HepG2 (cell line): ENCODE data around the gene MBTPS2. TPM values are rescaled to one million over a fixed set of nuclear protein-coding genes. Genes with fewer than 3 reads are reported as not detected.

Experiments used
- AGO2 ChIP-seq: fragments of 200-400 bp; formaldehyde crosslinking; optimal IDR thresholded peaks from 2 replicates; pipeline ENCODE3; 2017; ENCODE audit warnings: mild to moderate bottlenecking, low read depth, low read length, moderate library complexity
- CBX2 ChIP-seq, 2 experiments: fragments of 200-600 bp in 1 of 2; sonication (generic); formaldehyde crosslinking in 1 of 2; IDR thresholded peaks; 2 replicates each; pipeline versions ENCODE4 v1.7.0 to v1.8.1; 2018 to 2022; ENCODE audit warnings: low read depth in 2 of 2, low read length in 1 of 2, mild to moderate bottlenecking in 1 of 2, missing genetic modification reagents in 1 of 2
- KDM5A ChIP-seq: fragments of 200-600 bp; sonication (generic); IDR thresholded peaks from 2 replicates; pipeline ENCODE4 v1.7.0; 2018; ENCODE audit warnings: antibody characterized with exemption, mild to moderate bottlenecking, low read length, borderline replicate concordance
- KDM5B ChIP-seq: sonication (generic); formaldehyde crosslinking; IDR thresholded peaks from 2 replicates; pipeline ENCODE4 v1.4.0; 2020; ENCODE audit warnings: missing genetic modification reagents, mild to moderate bottlenecking, borderline replicate concordance
- REXO4 ChIP-seq: sonication (generic); formaldehyde crosslinking; IDR thresholded peaks from 2 replicates; pipeline ENCODE4 v1.8.0; 2022; ENCODE audit warnings: missing genetic modification reagents, mild to moderate bottlenecking, borderline replicate concordance
- SUZ12 ChIP-seq: fragments of 150-350 bp; IDR thresholded peaks from 2 replicates; pipeline ENCODE4 v1.6.1; 2014; ENCODE audit warnings: low read depth, low read length
- TBX3 ChIP-seq: fragments of 450-650 bp; IDR thresholded peaks from 2 replicates; pipeline ENCODE4 v1.6.1; 2017; ENCODE audit warnings: antibody characterized with exemption, mild to moderate bottlenecking, inconsistent platforms, borderline replicate concordance
- TOPORS ChIP-seq: sonication (generic); formaldehyde crosslinking; IDR thresholded peaks from 2 replicates; pipeline ENCODE4 v1.8.0; 2023; ENCODE audit warnings: mild to moderate bottlenecking, missing genetic modification reagents
- ZBTB38 ChIP-seq: sonication (generic); formaldehyde crosslinking; IDR thresholded peaks from 2 replicates; pipeline ENCODE4 v1.5.1; 2020; ENCODE audit warnings: mild to moderate bottlenecking, missing genetic modification reagents
- ZBTB7A ChIP-seq: sonication (generic); formaldehyde crosslinking; IDR thresholded peaks from 2 replicates; pipeline ENCODE4 v1.8.0; 2022; ENCODE audit warnings: mild to moderate bottlenecking, missing genetic modification reagents
- ZFAT ChIP-seq: sonication (generic); formaldehyde crosslinking; conservative IDR thresholded peaks from 2 replicates; pipeline ENCODE4 v1.8.1; 2023; ENCODE audit warnings: missing genetic modification reagents, inconsistent platforms
- ZNF205 ChIP-seq: IDR thresholded peaks from 2 replicates; pipeline ENCODE4 v1.6.1; 2018; ENCODE audit warnings: missing biosample characterization, missing genetic modification reagents
- ZNF24 ChIP-seq: fragments of 450-650 bp; IDR thresholded peaks from 2 replicates; pipeline ENCODE4 v1.6.1; 2017; ENCODE audit warnings: antibody characterized with exemption, mild to moderate bottlenecking
- ZNF256 ChIP-seq: sonication (generic); formaldehyde crosslinking; conservative IDR thresholded peaks from 2 replicates; pipeline ENCODE4 v1.4.0; 2020; ENCODE audit warnings: missing genetic modification reagents
- ZNF784 ChIP-seq: sonication (generic); formaldehyde crosslinking; IDR thresholded peaks from 2 replicates; pipeline ENCODE4 v1.5.1; 2020; ENCODE audit warnings: missing genetic modification reagents, mild to moderate bottlenecking, borderline replicate concordance
- ZSCAN20 ChIP-seq: sonication (generic); formaldehyde crosslinking; IDR thresholded peaks from 2 replicates; pipeline ENCODE4 v1.4.0; 2020; ENCODE audit warnings: missing genetic modification reagents, mild to moderate bottlenecking, borderline replicate concordance
- ZSCAN29 ChIP-seq: sonication (generic); formaldehyde crosslinking; conservative IDR thresholded peaks from 2 replicates; pipeline ENCODE4 v1.4.0; 2020; ENCODE audit warnings: mild to moderate bottlenecking, missing genetic modification reagents
- polyA plus RNA-seq, 8 experiments: library from polyadenylated mRNA; depleted of rRNA in 3 of 8; stranded (reverse) in 7 of 8; unstranded in 1 of 8; fragments of >200 nt; fragmentation: Illumina TruSeq in 4 of 8; extraction: Trizol in 4 of 8; gene quantifications; 2 replicates each; pipeline versions ENCODE4 v1.2.1 to v1.2.3, GENCODE V29; 2011 to 2016; ENCODE audit warnings: low read depth in 4 of 8, missing spikeins in 1 of 8, mixed read lengths in 1 of 8; ENCODE audit not compliant: insufficient read depth in 1 of 8
- total RNA-seq, 5 experiments: library from RNA; depleted of rRNA; stranded (reverse); fragments of >200 nt; fragmentation: Illumina TruSeq; extraction: Trizol; gene quantifications; 2 replicates each; pipeline ENCODE4 v1.2.3, GENCODE V29; 2016; ENCODE audit warnings: low read depth in 1 of 5
- TF ChIP-seq, protein P1 (sequence below): sonication (generic); formaldehyde crosslinking; IDR thresholded peaks from 2 replicates; pipeline ENCODE4 v1.4.0; 2020; ENCODE audit warnings: missing genetic modification reagents, borderline replicate concordance
- TF ChIP-seq, protein P2 (sequence below): sonication (generic); formaldehyde crosslinking; IDR thresholded peaks from 2 replicates; pipeline ENCODE4 v1.4.0; 2020; ENCODE audit warnings: mild to moderate bottlenecking, missing genetic modification reagents
- TF ChIP-seq, protein P3 (sequence below), 2 experiments: sonication (generic) in 1 of 2; formaldehyde crosslinking in 1 of 2; IDR thresholded peaks; 2 replicates each; pipeline versions ENCODE4 v1.4.0 to v1.6.1; 2016 to 2020; ENCODE audit warnings: borderline replicate concordance in 1 of 2, low read depth in 1 of 2, mild to moderate bottlenecking in 1 of 2, missing genetic modification reagents in 1 of 2

Gene MBTPS2
- total and polyA plus RNA-seq, 2 of the 13 experiments (the other 11 are each of a cell fraction or from before 2014, with no cell fraction given), result 5.7 to 14.4 TPM

- TF ChIP-seq, protein P1, sequence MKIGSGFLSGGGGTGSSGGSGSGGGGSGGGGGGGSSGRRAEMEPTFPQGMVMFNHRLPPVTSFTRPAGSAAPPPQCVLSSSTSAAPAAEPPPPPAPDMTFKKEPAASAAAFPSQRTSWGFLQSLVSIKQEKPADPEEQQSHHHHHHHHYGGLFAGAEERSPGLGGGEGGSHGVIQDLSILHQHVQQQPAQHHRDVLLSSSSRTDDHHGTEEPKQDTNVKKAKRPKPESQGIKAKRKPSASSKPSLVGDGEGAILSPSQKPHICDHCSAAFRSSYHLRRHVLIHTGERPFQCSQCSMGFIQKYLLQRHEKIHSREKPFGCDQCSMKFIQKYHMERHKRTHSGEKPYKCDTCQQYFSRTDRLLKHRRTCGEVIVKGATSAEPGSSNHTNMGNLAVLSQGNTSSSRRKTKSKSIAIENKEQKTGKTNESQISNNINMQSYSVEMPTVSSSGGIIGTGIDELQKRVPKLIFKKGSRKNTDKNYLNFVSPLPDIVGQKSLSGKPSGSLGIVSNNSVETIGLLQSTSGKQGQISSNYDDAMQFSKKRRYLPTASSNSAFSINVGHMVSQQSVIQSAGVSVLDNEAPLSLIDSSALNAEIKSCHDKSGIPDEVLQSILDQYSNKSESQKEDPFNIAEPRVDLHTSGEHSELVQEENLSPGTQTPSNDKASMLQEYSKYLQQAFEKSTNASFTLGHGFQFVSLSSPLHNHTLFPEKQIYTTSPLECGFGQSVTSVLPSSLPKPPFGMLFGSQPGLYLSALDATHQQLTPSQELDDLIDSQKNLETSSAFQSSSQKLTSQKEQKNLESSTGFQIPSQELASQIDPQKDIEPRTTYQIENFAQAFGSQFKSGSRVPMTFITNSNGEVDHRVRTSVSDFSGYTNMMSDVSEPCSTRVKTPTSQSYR, result no peak
- TF ChIP-seq SUZ12 (no peak), CBX2 (IDR thresholded peaks at IDR 0.05; ENCODE audit: low read depth, low read length) (no peak), CBX2 (CRISPR knock-in tag; IDR thresholded peaks at IDR 0.05; ENCODE audit: low read depth) (no peak), ZNF256 (CRISPR knock-in tag) (no peak), TOPORS (CRISPR knock-in tag) (peak; percentile 70; the same call in 1 of the 2 replicates), AGO2 (peak; percentile 71), ZBTB38 (CRISPR knock-in tag) (peak; percentile 44), ZNF784 (CRISPR knock-in tag) (no peak), KDM5A (peak; percentile 89; the same call in 1 of the 2 replicates), ZNF205 (CRISPR knock-in tag) (peak; percentile 69; the same call in 1 of the 2 replicates), ZNF24 (no peak), ZFAT (CRISPR knock-in tag) (peak; percentile 18), TBX3 (no peak), KDM5B (CRISPR knock-in tag) (peak; percentile 77; the same call in 1 of the 2 replicates), REXO4 (no peak), ZSCAN29 (CRISPR knock-in tag) (no peak), ZBTB7A (CRISPR knock-in tag) (no peak), ZSCAN20 (CRISPR knock-in tag) (no peak)
- TF ChIP-seq, protein P2, sequence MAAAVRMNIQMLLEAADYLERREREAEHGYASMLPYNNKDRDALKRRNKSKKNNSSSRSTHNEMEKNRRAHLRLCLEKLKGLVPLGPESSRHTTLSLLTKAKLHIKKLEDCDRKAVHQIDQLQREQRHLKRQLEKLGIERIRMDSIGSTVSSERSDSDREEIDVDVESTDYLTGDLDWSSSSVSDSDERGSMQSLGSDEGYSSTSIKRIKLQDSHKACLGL (CRISPR knock-in tag), result peak; percentile 64
- TF ChIP-seq, protein P3, sequence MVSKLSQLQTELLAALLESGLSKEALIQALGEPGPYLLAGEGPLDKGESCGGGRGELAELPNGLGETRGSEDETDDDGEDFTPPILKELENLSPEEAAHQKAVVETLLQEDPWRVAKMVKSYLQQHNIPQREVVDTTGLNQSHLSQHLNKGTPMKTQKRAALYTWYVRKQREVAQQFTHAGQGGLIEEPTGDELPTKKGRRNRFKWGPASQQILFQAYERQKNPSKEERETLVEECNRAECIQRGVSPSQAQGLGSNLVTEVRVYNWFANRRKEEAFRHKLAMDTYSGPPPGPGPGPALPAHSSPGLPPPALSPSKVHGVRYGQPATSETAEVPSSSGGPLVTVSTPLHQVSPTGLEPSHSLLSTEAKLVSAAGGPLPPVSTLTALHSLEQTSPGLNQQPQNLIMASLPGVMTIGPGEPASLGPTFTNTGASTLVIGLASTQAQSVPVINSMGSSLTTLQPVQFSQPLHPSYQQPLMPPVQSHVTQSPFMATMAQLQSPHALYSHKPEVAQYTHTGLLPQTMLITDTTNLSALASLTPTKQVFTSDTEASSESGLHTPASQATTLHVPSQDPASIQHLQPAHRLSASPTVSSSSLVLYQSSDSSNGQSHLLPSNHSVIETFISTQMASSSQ (IDR thresholded peaks at IDR 0.05; ENCODE audit: low read depth), result no peak
- TF ChIP-seq, protein P3 (CRISPR knock-in tag; IDR thresholded peaks at IDR 0.05; ENCODE audit: borderline replicate concordance), result no peak; the same call in 1 of the 2 replicates
These were observed at the start of gene MBTPS2 (continued) for GRCh38 chrX:21839334-21840192.
